OCI-LY7 (cell line): ENCODE measurements around the gene GP1BB.

Experiments used
- CTCF ChIP-seq: fragments of 200-600 bp; sonication (generic); conservative IDR thresholded peaks from 2 replicates; pipeline ENCODE4 v1.5.1; 2014; ENCODE audit warnings: mild to moderate bottlenecking, antibody characterized with exemption, low read length, moderate library complexity, mixed read lengths
- EZH2phosphoT487 ChIP-seq: fragments of 200-600 bp; sonication (generic); IDR thresholded peaks from 2 replicates; pipeline ENCODE4 v1.6.1; 2018; ENCODE audit warnings: low read depth, borderline replicate concordance, mild to moderate bottlenecking, mixed run types, antibody characterized with exemption, low read length, moderate library complexity, mixed read lengths

GRCh38 chr22:19681863-19682245 lies 41.5 kb upstream of the GP1BB start:
- TF ChIP-seq CTCF (no peak), EZH2phosphoT487 (no peak)
